ENCODE data around the gene CHFR.
A peak's percentile ranks its signal among the peaks of the same experiment; 100 is the strongest.
"Not testable (repeated sequence)": the region's sequence is repeated elsewhere in the genome, so short reads cannot be mapped to it uniquely, and the experiment has no call there.

Gene CHFR

GRCh38 chr12:132809391-132809790 is 78.0 kb downstream of the CHFR start:
- peak; percentile 48 for DNase-seq (ENCODE audit: low spot score)

GRCh38 chr12:132807295-132808092 is 79.9 kb downstream of the CHFR start:
- DNase-seq (ENCODE audit: low spot score): no peak

GRCh38 chr12:132806857-132807256 is 80.5 kb downstream of the CHFR start:
- no peak for DNase-seq (ENCODE audit: low spot score)

- DNase-seq (ENCODE audit: low spot score): no peak
Measured at GRCh38 chr12:132804426-132804861, 83.0 kb downstream of the CHFR start.

- no peak for DNase-seq (ENCODE audit: low spot score)
Measured at GRCh38 chr12:132803888-132804287, 83.5 kb downstream of the CHFR start.

- DNase-seq (ENCODE audit: low spot score): no peak
Measured at GRCh38 chr12:132803125-132803524, 84.3 kb downstream of the CHFR start.

- DNase-seq (ENCODE audit: low spot score): no peak
Measured at GRCh38 chr12:132801741-132802140, 85.7 kb downstream of the CHFR start.

- DNase-seq (ENCODE audit: low spot score): no peak
Measured at GRCh38 chr12:132798836-132799235, 88.6 kb downstream of the CHFR start.

GRCh38 chr12:132797820-132798570 is 89.4 kb downstream of the CHFR start:
- no peak for DNase-seq (ENCODE audit: low spot score)

GRCh38 chr12:132795847-132796246 is 91.6 kb downstream of the CHFR start:
- DNase-seq (ENCODE audit: low spot score): no peak

GRCh38 chr12:132791940-132792339 is 95.5 kb downstream of the CHFR start:
- DNase-seq (ENCODE audit: low spot score): not testable (repeated sequence)

- no peak for DNase-seq (ENCODE audit: low spot score)
Measured at GRCh38 chr12:132789099-132789471, 98.3 kb downstream of the CHFR start.

- no peak for DNase-seq (ENCODE audit: low spot score)
Measured at GRCh38 chr12:132788375-132789098, 98.9 kb downstream of the CHFR start.

GRCh38 chr12:132787877-132788276 is 99.5 kb downstream of the CHFR start:
- no peak for DNase-seq (ENCODE audit: low spot score)

- DNase-seq (ENCODE audit: low spot score): no peak
Measured at GRCh38 chr12:132786192-132786591, 101.2 kb downstream of the CHFR start.

GRCh38 chr12:132784580-132784979 is 102.8 kb downstream of the CHFR start:
- no peak for DNase-seq (ENCODE audit: low spot score)

- DNase-seq (ENCODE audit: low spot score): no peak
Measured at GRCh38 chr12:132783917-132784531, 103.4 kb downstream of the CHFR start.
